Amniotic stem cell (primary cell): ENCODE data around the gene APBA2.

Experiments used
- DNase-seq: peaks from one replicate; lab custom pipeline; 2025; lab: John Stamatoyannopoulos, UW

Gene APBA2

GRCh38 chr15:28896951-28897350 is 11.2 kb downstream of the APBA2 start:
- peak; percentile 62 for DNase-seq

- no peak for DNase-seq
Measured at GRCh38 chr15:28897861-28898585, 12.2 kb downstream of the APBA2 start.

GRCh38 chr15:28899061-28899738 is 13.4 kb downstream of the APBA2 start:
- no peak for DNase-seq

DNA sequence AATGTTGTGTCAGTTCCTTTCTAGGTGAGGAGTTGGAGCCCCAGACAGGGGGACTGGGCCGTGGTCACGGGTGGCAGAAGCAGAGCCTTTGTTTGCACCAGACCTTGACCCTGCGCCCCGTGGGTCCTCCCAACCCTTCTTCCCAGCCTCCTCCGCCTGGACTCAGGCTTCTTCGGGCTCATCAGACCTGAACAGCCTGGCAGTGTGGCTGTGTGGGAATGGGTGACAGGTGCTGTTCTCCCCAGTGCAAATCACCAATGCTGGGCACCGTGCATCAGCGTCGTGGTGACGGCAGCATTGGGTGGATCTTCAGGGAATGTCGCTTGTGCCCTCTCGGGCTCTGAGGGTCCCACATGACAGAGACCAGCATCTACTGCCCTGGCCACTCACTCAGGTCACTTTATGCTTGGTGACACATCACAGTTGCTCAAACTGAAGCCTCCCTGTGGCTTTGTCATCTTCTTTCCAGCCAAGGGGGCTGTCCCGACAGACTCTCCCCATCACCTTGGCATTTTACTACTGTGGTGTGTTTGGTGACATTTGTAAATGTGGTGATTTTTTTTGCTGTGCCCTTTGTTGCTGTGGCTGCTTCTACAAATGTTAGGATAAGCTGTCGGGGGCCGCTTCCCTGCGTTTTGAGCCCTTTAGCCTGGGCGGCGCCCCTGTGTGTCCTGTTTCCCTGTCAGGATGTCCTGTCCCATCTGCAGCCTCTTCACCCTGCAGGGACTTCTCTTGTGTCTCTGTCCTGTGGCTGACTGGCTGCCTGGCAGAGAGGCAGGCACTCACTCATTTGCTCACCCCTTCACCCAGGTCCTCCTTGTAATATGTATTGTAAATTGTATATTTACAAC is 14.5 kb downstream of the APBA2 start:
- DNase-seq = no peak

- DNase-seq = no peak
Measured at GRCh38 chr15:28900892-28901586, 15.3 kb downstream of the APBA2 start.

DNA sequence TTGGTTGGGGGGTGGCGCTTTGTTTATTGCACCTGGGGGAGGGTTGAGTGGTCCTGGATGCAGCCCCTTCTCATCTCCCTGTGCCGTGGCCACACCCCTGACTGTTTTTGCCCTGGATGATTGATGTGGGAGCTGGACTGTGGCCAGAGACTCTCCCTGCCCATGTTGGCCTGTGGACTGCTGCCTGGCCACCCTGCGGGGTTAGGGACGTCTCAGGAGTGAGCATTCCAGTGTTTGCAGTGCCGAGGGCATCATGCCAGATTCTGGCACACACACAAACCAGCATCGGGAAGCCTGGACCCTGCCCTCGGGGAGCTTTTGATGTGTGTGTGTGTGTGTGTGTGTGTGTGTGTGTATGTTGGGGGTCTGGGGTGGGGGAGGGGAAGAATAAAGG is 15.8 kb downstream of the APBA2 start:
- no peak for DNase-seq

DNA sequence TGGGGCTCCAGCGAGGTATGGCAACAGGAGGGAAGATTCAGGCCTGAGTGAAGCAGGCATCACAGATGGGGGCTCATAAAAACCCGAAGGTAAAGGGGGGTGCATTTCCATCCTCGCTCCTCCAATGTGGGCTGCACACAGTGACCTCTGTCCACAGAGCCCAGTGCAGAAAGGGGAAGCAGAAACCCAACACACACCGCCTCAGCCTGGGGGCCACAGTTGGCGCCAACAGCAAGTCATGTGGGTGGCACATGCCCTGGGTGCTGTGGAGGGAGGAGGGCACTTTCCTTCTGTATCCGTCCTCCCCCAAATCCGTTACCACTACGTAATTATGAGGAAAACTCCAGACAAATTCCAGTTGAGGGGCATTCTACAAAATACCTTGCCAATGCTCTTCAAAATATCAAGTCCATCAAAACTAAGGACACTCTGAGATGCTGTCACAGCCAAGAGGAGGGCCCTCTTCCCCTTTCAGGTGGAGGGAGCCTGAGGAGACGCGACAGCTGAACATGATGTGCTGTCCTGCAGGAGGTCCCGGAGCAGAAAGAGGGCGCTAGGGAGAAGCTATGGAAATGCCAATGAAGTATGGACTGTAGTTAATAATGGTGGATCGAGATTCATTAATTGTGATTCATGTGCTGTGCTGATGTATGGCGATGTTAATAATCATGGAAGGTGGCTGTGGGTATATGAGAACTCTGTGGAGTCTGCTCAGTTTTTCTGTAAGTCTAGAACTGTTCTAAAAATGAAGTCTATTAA is 16.4 kb downstream of the APBA2 start:
- no peak for DNase-seq

DNA sequence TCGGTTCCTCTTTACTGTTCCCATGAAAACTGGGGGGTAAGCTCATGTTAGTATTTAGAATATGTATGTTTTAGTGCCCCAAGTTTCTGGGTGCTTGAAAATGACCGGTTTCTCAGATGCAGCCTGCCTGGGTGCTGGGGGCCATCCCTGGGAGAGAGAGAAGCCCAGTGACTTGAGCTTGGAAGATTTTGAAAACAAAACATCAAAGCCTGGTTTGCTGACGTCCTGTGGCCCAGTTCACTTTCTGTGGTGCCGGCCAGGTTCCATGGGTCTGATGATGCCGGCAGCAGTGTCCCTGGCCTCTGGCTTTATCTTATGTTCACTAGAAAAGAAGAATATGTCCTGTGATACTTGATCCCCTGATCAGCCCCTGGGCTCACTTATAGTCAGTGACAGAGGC is 17.1 kb downstream of the APBA2 start:
- DNase-seq = no peak

DNA sequence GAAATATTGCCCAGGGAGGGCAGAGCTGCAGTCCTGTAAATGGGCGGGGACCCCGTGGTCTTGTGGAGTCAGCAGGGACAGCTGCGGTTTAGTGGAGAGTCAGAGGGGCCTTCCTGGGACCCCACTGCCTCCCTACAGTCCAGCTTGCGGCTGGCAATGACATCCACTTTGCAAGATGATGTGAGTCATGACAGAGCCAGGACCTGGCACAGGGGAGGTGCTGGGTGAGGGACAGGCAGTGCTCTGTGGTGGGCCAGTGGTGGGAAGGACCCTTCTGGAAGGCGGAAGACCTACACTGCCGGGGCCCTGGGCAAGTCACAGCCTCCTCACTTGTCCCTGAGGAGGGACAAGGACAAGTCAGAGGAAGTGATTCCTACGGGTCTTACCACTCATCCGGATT is 17.8 kb downstream of the APBA2 start:
- DNase-seq = no peak

- no peak for DNase-seq
Measured at GRCh38 chr15:28904003-28904402, 18.2 kb downstream of the APBA2 start.

GRCh38 chr15:28904541-28905315 is 19.0 kb downstream of the APBA2 start:
- no peak for DNase-seq

- DNase-seq = no peak
Measured at GRCh38 chr15:28907338-28907960, 21.7 kb downstream of the APBA2 start.

- no peak for DNase-seq
Measured at GRCh38 chr15:28909958-28910500, 24.3 kb downstream of the APBA2 start.

GRCh38 chr15:28911310-28911931 is 25.6 kb downstream of the APBA2 start:
- no peak for DNase-seq

DNA sequence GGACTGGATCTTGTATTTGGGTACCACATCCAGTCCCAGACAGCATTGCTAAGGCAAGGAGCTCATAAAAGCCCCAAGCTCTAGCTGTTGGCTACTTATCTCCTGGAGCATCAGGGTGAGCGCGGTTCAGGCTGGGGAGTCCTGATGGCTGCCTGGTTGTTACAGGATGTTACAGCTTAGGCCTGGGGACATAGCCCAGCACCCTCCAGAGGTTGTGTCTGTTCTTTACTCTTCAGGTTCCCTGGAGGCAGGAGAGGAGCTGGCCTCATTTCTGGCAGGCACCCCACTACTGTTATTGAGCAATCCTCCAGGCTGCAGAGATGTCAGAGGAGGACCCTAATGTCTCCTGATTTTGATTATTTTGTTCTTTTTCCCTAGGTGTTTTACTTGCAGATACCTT is 26.6 kb downstream of the APBA2 start:
- no peak for DNase-seq

DNA sequence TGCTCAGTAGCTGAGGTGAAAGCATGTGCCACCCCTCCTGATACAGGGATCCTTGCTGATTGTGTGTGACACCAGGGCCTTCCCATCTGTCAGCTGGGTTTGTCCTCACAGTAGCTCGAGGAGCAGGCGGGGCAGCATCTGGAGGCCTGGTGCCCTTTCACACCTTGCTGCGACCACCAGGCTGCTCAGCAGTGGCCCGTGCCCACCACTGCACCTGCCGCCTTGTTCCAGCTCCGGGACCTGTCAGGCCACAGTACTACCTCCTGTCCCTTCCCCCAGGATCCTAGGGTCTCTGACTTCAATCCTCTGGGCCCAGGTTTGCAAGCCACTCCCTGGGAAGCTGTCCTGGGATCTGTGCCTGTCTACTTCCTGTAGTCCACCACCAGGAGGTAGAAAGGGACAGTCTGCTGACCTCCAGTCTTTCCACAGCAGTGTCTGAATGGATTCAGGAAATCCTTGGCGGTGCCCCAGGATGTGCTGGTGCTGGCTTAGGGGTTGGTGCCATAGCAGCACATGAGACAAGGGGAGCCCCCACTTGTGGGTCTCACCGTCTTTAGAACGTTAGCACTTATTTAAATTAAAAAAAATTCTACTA is 27.5 kb downstream of the APBA2 start:
- no peak for DNase-seq

DNA sequence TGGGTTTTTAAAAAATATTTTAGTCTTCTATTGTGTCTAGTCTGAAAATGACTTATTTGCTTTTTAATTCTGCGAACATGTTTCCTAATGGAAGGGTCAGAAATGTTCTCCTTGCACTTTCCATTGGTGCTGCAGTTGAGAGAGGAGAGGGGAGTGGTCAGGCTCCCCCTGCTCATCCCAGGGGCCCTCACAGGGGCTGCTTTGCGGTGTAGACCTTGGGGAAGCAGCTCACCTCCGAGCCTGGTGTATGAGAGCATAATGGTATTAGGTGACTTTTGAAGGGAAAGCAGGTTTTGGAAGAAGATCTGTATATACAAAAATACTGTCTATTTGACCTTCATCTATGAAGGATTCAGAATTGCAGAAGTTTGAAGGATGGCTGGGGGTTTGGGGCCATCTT is 28.3 kb downstream of the APBA2 start:
- no peak for DNase-seq

DNA sequence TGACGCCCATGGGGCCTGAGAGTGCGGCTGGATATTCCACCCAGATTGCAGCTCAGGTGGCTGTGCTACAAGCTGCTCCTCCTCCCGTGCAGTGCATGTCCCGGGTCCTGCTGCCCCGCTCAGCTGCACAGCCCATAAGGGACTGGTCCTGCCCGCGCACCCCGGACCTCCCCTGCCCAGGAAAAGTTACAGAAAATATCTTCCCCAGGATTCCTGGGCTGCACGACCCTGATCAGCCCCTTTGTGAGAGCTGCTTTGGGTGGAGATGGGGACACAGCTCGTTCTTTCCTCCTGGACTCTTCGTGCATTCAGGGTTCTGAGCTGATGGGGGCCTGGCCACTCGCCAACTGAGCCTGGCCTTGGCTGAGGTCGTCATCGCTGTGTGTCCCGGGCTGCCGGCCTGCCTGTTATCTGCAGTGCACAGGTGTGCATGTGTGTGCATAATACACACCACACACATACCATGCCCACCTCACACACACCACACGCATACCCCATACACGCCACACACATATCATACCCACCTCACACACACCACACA is 28.8 kb downstream of the APBA2 start:
- DNase-seq = no peak
